ENCODE results near the gene HADHA. TPM values are rescaled to one million over a fixed set of nuclear protein-coding genes. Genes with fewer than 3 reads are reported as not detected.

HADHA gene
- total RNA-seq, 1 donor = 135 TPM

DNA sequence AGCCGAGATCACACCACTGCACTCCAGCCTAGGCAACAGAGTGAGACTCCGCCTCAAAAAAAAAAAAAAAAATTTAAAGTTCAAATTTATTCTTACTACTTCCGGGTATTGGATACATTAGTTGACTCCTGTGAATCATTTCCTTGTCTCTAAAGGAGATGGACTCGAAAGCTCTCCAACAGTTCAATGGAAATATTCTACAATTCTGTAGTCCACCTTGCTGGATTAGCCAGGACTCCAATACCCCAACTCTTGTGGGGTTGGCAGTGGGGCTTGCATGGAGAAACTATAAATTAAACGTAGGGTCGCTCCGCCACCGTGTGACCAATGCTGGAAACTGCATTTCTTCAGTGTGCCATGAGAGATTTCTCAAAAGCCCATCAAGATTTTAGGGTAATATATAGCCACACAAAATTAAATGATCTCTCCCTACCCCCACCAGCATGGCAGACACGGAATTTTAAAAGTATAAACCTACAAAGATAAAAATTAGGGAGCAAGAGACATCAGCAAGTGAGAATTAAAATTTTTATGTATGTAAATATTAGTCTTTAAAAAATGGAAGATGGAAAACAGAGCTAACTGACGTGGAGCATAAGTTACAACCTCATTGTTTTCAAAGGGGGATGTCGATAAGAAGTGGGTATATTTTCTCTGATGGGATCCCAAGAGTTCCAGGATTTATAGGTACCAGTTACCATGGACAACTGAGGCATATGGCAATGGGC, 99.3 kb downstream of the HADHA start:
- H3K4me3 ChIP-seq (ENCODE audit: low read depth, low read length) = no peak overlapping the region
- TF ChIP-seq CTCF (IDR thresholded peaks at IDR 0.05; ENCODE audit: insufficient read depth, low read length) = peak; percentile 74
- peak; percentile 74 for DNase-seq (ENCODE audit: low read depth)

GRCh38 chr2:26144031-26144430, 100.4 kb downstream of the HADHA start:
- no peak for DNase-seq (ENCODE audit: low read depth)
- no peak overlapping the region for H3K4me3 ChIP-seq (ENCODE audit: low read depth, low read length)
- TF ChIP-seq CTCF (IDR thresholded peaks at IDR 0.05; ENCODE audit: insufficient read depth, low read length) = no peak

DNA sequence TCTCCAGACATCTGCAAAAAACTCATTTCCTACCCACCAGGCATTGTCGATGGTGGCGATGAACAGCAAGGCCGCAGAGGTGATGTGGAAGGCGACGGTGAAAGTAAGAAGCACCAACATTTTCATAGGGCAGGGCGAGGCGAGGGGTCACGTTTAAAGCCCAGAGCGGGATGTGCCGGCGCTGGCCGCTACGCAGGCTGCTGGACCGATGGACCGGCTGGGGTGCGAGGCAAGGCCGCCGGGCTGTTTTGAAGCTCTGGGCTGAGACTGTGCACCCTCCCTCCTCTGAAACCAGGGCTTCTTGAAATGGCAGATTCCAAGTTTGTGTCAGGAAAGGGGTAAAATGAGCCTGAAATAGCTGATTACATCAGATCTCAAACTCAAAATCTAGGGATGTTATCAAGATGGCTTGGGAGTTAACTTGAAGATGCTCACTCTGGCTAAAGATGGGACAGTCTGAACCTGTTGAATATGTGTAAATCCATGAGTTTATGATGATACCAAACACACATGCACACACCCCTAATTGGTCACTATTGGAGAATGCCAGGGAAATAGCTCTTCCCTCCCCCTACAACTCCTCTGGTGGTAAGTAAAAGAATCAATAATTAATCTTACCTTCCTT, 103.2 kb downstream of the HADHA start:
- no peak for TF ChIP-seq CTCF (IDR thresholded peaks at IDR 0.05; ENCODE audit: insufficient read depth, low read length)
- no peak overlapping the region for H3K4me3 ChIP-seq (ENCODE audit: low read depth, low read length)
- DNase-seq (ENCODE audit: low read depth) = no peak

Other genes with a start within 250 kb of the HADHA start
- gene RAB10, start 210.5 kb downstream of the HADHA start, total RNA-seq (ENCODE audit: low replicate concordance) = 234 and 357 TPM in 2 replicates
- 0.57 and 2.4 TPM in 2 replicates for gene GAREM2, start 71.5 kb downstream of the HADHA start, total RNA-seq (ENCODE audit: low replicate concordance)
- 102 and 107 TPM in 2 replicates for gene HADHB, start 307 bp upstream of the HADHA start, total RNA-seq (ENCODE audit: low replicate concordance)
- gene SELENOI, start 101.5 kb upstream of the HADHA start, total RNA-seq (ENCODE audit: low replicate concordance) = 13.1 and 14.6 TPM in 2 replicates
- gene ADGRF3, start 102.2 kb upstream of the HADHA start, total RNA-seq (ENCODE audit: low replicate concordance) = 0.09 TPM in 1 of 2 replicates, not detected in the other
- gene DRC1, start 157.3 kb upstream of the HADHA start, total RNA-seq (ENCODE audit: low replicate concordance) = not detected in 2 replicates
- not detected in 2 replicates for gene OTOF, start 233.5 kb upstream of the HADHA start, total RNA-seq (ENCODE audit: low replicate concordance)

Data from fibroblast of the aortic adventitia (primary cell).